ENCODE measurements around the gene ZNF776.

DNA sequence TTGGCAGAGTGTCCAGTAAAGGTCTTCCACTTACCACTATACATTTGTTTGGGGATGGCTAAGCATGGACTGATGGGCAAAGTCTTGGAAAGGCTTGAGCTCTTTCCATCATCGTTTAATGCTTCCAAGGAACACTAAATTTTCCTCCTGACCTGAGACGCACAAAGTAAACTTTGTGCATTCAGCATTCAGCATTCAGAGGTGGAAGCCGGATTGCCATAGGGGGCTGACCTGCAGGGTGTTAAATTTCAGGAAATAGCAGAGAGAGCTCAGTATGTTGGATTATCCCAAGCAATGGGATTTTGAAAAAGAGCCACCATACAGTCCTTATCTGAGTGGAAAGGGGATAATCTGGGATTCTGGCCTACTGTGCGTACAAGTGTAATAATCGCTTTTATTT, 54.1 kb downstream of the ZNF776 start:
- TF ChIP-seq, protein P1, sequence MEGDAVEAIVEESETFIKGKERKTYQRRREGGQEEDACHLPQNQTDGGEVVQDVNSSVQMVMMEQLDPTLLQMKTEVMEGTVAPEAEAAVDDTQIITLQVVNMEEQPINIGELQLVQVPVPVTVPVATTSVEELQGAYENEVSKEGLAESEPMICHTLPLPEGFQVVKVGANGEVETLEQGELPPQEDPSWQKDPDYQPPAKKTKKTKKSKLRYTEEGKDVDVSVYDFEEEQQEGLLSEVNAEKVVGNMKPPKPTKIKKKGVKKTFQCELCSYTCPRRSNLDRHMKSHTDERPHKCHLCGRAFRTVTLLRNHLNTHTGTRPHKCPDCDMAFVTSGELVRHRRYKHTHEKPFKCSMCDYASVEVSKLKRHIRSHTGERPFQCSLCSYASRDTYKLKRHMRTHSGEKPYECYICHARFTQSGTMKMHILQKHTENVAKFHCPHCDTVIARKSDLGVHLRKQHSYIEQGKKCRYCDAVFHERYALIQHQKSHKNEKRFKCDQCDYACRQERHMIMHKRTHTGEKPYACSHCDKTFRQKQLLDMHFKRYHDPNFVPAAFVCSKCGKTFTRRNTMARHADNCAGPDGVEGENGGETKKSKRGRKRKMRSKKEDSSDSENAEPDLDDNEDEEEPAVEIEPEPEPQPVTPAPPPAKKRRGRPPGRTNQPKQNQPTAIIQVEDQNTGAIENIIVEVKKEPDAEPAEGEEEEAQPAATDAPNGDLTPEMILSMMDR (IDR thresholded peaks at IDR 0.05), result no peak
- no peak for TF ChIP-seq EZH2 (IDR thresholded peaks at IDR 0.05)
